HepG2 (cell line): ENCODE results near the gene RIN3. TPM values are rescaled to one million over a fixed set of nuclear protein-coding genes. Genes with fewer than 3 reads are reported as not detected.

ENCODE experiments used
- ATAC-seq: fragments of 200-7000 bp; cut with Tn5 transposase; 3 replicates; pipeline ENCODE4 v1.9.1; 2020; ENCODE audit warnings: mild to moderate bottlenecking, moderate library complexity
- BruUV-seq: library from RNA; stranded (reverse); fragments of 400-500 nt; replicated peaks from 2 replicates; lab custom pipeline; 2021; lab: Mats Ljungman, UMichigan
- CTCF ChIA-PET: fragments of 300-600 bp; formaldehyde crosslinking; extraction: SDS; loops from one replicate; lab custom pipeline; 2021; ENCODE audit warnings: low total read pairs, inconsistent platforms, low intra/inter-chr PET ratio; lab: Yijun Ruan, JAX
- POLR2A ChIA-PET: fragments of 350-600 bp; sonication (Branson Sonifier 250); formaldehyde crosslinking; loops from one replicate; lab custom pipeline; 2020; ENCODE audit warnings: antibody characterized with exemption, inconsistent platforms; lab: Yijun Ruan, JAX
- DNase-seq: peaks from one replicate; pipeline ENCODE4 v3.0.0-alpha.2; 2015; ENCODE audit warnings: low spot score
- FAIRE-seq: peaks from 3 replicates; lab custom pipeline; 2011; peaks lifted over from hg19 to GRCh38; lab: Jason Lieb, UNC
- H2AFZ ChIP-seq: one replicate; pipeline ENCODE4 v1.6.1; 2011; ENCODE audit warnings: low read length, inconsistent platforms
- H3K27ac ChIP-seq: fragments of 300-600 bp; 3 replicates; pipeline ENCODE4 v1.8.0; 2011; ENCODE audit warnings: mixed run types, mild to moderate bottlenecking, mixed read lengths, low read length, inconsistent platforms; ENCODE audit not compliant: insufficient read depth; ENCODE audit errors: extremely low read length
- H3K27me3 ChIP-seq, 2 experiments: fragments of 200-600 bp in 1 of 2; 2 replicates in 1 of 2; 3 replicates in 1 of 2; pipeline versions ENCODE4 v1.6.0 to v1.8.0; 2011; ENCODE audit warnings: low read length in 2 of 2, mild to moderate bottlenecking in 2 of 2, moderate library complexity in 2 of 2, inconsistent platforms in 1 of 2; ENCODE audit not compliant: insufficient read depth in 2 of 2, control insufficient read depth in 1 of 2
- H3K36me3 ChIP-seq, 2 experiments: fragments of 200-600 bp in 1 of 2; replicated peaks in 1 of 2; 2 replicates in 1 of 2; 3 replicates in 1 of 2; pipeline versions ENCODE4 v1.5.1 to v1.8.0; 2011; ENCODE audit warnings: low read length in 2 of 2, inconsistent platforms in 1 of 2; ENCODE audit not compliant: insufficient read depth in 2 of 2, control insufficient read depth in 1 of 2
- H3K4me1 ChIP-seq: 2 replicates; pipeline ENCODE4 v1.5.1; 2012; ENCODE audit warnings: low read length, inconsistent platforms; ENCODE audit not compliant: insufficient read depth
- H3K4me2 ChIP-seq: 2 replicates; pipeline ENCODE4 v1.6.0; 2011; ENCODE audit warnings: low read depth, low read length, inconsistent platforms
- H3K4me3 ChIP-seq, 3 experiments: fragments of 200-600 bp in 1 of 3; sonication (generic), shearing (Covaris generic) in 1 of 3; replicated peaks in 1 of 3; 2 replicates each; pipeline ENCODE4 v1.5.1; 2011 to 2016; ENCODE audit warnings: low read length in 3 of 3, inconsistent platforms in 2 of 3, low read depth in 2 of 3, mild to moderate bottlenecking in 2 of 3, control low read depth in 1 of 3, mixed read lengths in 1 of 3; ENCODE audit not compliant: insufficient read depth in 1 of 3
- H3K79me2 ChIP-seq: one replicate; pipeline ENCODE4 v1.6.1; 2011; ENCODE audit warnings: low read length, inconsistent platforms; ENCODE audit not compliant: insufficient read depth
- H3K9ac ChIP-seq: 2 replicates; pipeline ENCODE4 v1.6.0; 2011; ENCODE audit warnings: mild to moderate bottlenecking, low read depth, low read length, inconsistent platforms; ENCODE audit not compliant: insufficient read depth
- H3K9me3 ChIP-seq: 2 replicates; pipeline ENCODE4 v1.5.1; 2012; ENCODE audit warnings: mild to moderate bottlenecking, low read length
- H4K20me1 ChIP-seq: 2 replicates; pipeline ENCODE4 v1.6.0; 2011; ENCODE audit warnings: inconsistent platforms, mild to moderate bottlenecking, low read length, moderate library complexity; ENCODE audit not compliant: insufficient read depth
- KDM3A ChIP-seq: IDR thresholded peaks from 2 replicates; pipeline ENCODE4 v1.6.1; 2018; ENCODE audit warnings: low read depth, missing compliant biosample characterization
- MTA1 ChIP-seq: sonication (generic); formaldehyde crosslinking; IDR thresholded peaks from 2 replicates; pipeline ENCODE4 v1.4.0; 2020; ENCODE audit warnings: missing genetic modification reagents, mild to moderate bottlenecking, borderline replicate concordance
- MTF2 ChIP-seq: sonication (generic); formaldehyde crosslinking; IDR thresholded peaks from 2 replicates; pipeline ENCODE4 v1.5.0; 2020; ENCODE audit warnings: missing genetic modification reagents, borderline replicate concordance
- TSC22D2 ChIP-seq: sonication (generic); formaldehyde crosslinking; IDR thresholded peaks from 2 replicates; pipeline ENCODE4 v1.5.1; 2020; ENCODE audit warnings: missing genetic modification reagents, mild to moderate bottlenecking, borderline replicate concordance
- ZFP90 ChIP-seq: sonication (generic); formaldehyde crosslinking; IDR thresholded peaks from 2 replicates; pipeline ENCODE4 v1.8.0; 2022; ENCODE audit warnings: missing genetic modification reagents, mild to moderate bottlenecking, inconsistent platforms, borderline replicate concordance
- ZMAT5 ChIP-seq: sonication (generic); formaldehyde crosslinking; IDR thresholded peaks from 2 replicates; pipeline ENCODE4 v1.5.0; 2020; ENCODE audit warnings: mild to moderate bottlenecking, low read depth, missing genetic modification reagents, borderline replicate concordance
- ZNF234 ChIP-seq: sonication (generic); formaldehyde crosslinking; conservative IDR thresholded peaks from 2 replicates; pipeline ENCODE4 v1.5.1; 2020; ENCODE audit warnings: mild to moderate bottlenecking, missing genetic modification reagents
- ZNF253 ChIP-seq: sonication (generic); formaldehyde crosslinking; IDR thresholded peaks from 2 replicates; pipeline ENCODE4 v1.8.0; 2022; ENCODE audit warnings: mild to moderate bottlenecking, missing genetic modification reagents, borderline replicate concordance
- ZNF629 ChIP-seq: sonication (generic); formaldehyde crosslinking; conservative IDR thresholded peaks from 2 replicates; pipeline ENCODE4 v1.5.0; 2020; ENCODE audit warnings: missing genetic modification reagents
- ZNF782 ChIP-seq: sonication (generic); formaldehyde crosslinking; IDR thresholded peaks from 2 replicates; pipeline ENCODE4 v1.4.0; 2020; ENCODE audit warnings: missing genetic modification reagents, mild to moderate bottlenecking, borderline replicate concordance
- WGBS: methylation state at CpG from one replicate; pipeline ENCODE4 v1.1.6; 2017; ENCODE audit warnings: low lambda C conversion rate; 5-methylcytosine and 5-hydroxymethylcytosine counted together
- in situ Hi-C: cut with HindIII; loops from 2 replicates; pipeline ENCODE4 v1.10.0; 2017; ENCODE audit warnings: low pct_unique_long_range_greater_than_20kb; ENCODE audit not compliant: extremely low pct_ligation_motif_present
- intact Hi-C: fragments of 100-400 bp; cut with micrococcal nuclease; formaldehyde crosslinking; loops from one replicate; pipeline ENCODE4 v1.10.0; 2022; ENCODE audit not compliant: unreplicated experiment
- polyA plus RNA-seq, 8 experiments: library from polyadenylated mRNA; depleted of rRNA in 3 of 8; stranded (reverse) in 7 of 8; unstranded in 1 of 8; fragments of >200 nt; fragmentation: Illumina TruSeq in 4 of 8; extraction: Trizol in 4 of 8; gene quantifications; 2 replicates each; pipeline versions ENCODE4 v1.2.1 to v1.2.3, GENCODE V29; 2011 to 2016; ENCODE audit warnings: low read depth in 4 of 8, missing spikeins in 1 of 8, mixed read lengths in 1 of 8; ENCODE audit not compliant: insufficient read depth in 1 of 8
- total RNA-seq, 5 experiments: library from RNA; depleted of rRNA; stranded (reverse); fragments of >200 nt; fragmentation: Illumina TruSeq; extraction: Trizol; gene quantifications; 2 replicates each; pipeline ENCODE4 v1.2.3, GENCODE V29; 2016; ENCODE audit warnings: low read depth in 1 of 5
- TF ChIP-seq, protein P1 (sequence below): sonication (generic); formaldehyde crosslinking; IDR thresholded peaks from 2 replicates; pipeline ENCODE4 v1.5.1; 2020; ENCODE audit warnings: mild to moderate bottlenecking, missing genetic modification reagents

RIN3 gene
- total and polyA plus RNA-seq, 2 of the 13 experiments (the other 11 are each of a cell fraction or from before 2014, with no cell fraction given) = 2.3 to 3.6 TPM

DNA sequence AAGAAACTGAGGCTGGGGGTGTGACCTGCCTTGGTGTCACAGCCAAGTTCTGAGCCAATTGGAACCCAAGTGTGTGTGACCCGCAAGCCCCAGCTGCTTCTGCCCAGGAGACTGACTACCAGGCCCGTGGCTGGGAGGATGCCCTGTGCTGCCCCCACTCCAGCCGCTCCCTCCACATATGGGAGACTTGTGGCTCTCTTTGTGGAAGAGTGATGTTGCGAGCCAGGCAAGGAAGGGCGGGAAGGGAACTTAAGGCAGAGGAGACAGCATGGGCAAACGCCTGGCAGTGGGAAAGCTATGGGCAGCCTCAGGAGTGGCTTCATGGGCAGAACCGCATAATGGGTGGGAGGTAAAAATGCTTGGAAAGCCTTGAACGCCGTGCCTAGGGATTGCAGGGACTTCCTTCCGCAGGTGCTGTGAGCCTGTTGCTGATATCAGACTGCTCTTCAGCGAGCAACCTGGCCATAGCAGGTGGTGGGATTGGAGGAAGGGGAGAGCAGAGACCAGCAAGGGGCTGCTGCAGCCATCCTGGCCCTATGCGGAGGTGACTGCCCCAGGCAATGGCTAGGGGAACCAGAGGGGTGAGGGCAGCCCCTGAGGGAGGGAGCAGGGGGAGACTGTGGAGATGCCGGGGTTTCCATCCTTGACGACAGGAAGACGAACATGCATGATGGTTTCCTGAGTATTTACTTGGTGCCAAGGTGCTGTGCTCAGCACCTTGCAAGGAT lies 119.1 kb downstream of the RIN3 start (continued):
- TF ChIP-seq TSC22D2 (CRISPR knock-in tag) (no peak), ZNF234 (CRISPR knock-in tag) (no peak), ZNF782 (CRISPR knock-in tag) (no peak), ZFP90 (CRISPR knock-in tag) (no peak), ZNF253 (no peak), ZMAT5 (CRISPR knock-in tag) (no peak), MTF2 (CRISPR knock-in tag) (no peak)
- TF ChIP-seq, protein P1, sequence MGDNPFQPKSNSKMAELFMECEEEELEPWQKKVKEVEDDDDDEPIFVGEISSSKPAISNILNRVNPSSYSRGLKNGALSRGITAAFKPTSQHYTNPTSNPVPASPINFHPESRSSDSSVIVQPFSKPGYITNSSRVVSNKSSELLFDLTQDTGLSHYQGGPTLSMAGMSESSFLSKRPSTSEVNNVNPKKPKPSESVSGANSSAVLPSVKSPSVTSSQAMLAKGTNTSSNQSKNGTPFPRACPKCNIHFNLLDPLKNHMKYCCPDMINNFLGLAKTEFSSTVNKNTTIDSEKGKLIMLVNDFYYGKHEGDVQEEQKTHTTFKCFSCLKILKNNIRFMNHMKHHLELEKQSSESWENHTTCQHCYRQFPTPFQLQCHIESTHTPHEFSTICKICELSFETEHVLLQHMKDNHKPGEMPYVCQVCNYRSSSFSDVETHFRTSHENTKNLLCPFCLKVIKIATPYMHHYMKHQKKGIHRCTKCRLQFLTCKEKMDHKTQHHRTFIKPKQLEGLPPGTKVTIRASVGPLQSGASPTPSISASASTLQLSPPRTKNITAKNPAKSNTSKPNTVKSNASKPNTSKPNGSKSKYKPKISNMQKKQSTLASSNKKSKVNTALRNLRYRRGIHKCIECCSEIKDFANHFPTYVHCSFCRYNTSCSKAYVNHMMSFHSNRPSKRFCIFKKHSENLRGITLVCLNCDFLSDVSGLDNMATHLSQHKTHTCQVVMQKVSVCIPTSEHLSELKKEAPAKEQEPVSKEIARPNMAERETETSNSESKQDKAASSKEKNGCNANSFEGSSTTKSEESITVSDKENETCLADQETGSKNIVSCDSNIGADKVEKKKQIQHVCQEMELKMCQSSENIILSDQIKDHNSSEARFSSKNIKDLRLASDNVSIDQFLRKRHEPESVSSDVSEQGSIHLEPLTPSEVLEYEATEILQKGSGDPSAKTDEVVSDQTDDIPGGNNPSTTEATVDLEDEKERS = no peak

DNA sequence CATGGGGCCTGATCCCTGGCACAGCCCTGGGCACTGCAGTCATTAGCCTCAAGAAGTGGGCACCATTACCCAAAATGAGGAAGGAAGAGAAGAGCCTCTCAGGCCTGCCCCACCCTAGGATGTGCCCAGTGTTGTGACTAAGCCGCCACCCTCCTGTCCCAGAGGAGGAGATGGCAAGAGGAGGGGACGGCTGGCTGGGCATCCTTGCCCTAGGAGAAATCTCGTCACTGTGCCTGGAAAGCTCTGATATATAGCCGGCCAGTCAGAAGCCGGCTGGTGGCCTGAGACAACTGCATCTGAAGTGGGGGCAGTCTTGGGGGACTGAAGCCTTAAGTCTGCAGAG lies 119.7 kb downstream of the RIN3 start:
- DNase-seq (no peak), ATAC-seq (no peak), FAIRE-seq (no peak)
- Histone ChIP-seq H3K9ac (no peak overlapping the region), H4K20me1 (no peaks in the 10 kb centered on the region), H2AFZ (no peak overlapping the region), H3K79me2 (no peaks in the 10 kb centered on the region), H3K36me3 (0 out of 5 replicates have a peak, but pooled peaks cover 0 to 3% of the 10 kb centered on the region in 2 experiments), H3K4me2 (no peak overlapping the region), H3K27me3 (no peaks in the 10 kb centered on the region; a peak in 1 of 5 replicates), H3K4me1 (no peaks in the 10 kb centered on the region), H3K27ac (no peak overlapping the region), H3K9me3 (no peaks in the 10 kb centered on the region), H3K4me3 (no peak overlapping the region)
- ChIA-PET POLR2A (no interaction called here), CTCF (no interaction called here)
- TF ChIP-seq MTA1 (CRISPR knock-in tag) (no peak), KDM3A (CRISPR knock-in tag) (no peak), ZNF629 (CRISPR knock-in tag) (no peak)
- no TSS peak for BruUV-seq
- intact Hi-C loops = no loop called here
- in situ Hi-C loops = no loop called here
- WGBS = 100% methylated on average over 4 of the region's 5 CpGs
